ENCODE measurements around the gene ID2.

ID2 gene

GRCh38 chr2:8681786-8682692 is at the start of gene ID2:
Gene ID2, plus strand, starts transcription at chr2:8682056. Its CDS starts 110 bp downstream, at chr2:8682166.
- Mint-ChIP-seq H3K4me1 (peaks cover 43% of the 10 kb centered on the region), H3K36me3 (peaks cover 1% of the 10 kb centered on the region), H3K4me3 (peak within 1 kb of the TSS; percentile 96), H3K27me3 (peaks cover 10% of the 10 kb centered on the region), H3K9me3 (no peaks in the 10 kb centered on the region), H3K27ac (peak within 1 kb of the TSS; percentile 97)

GRCh38 chr2:8632755-8633154 is 49.1 kb upstream of the ID2 start:
- no peaks in the 10 kb centered on the region for H3K36me3 Mint-ChIP-seq
- H3K27ac Mint-ChIP-seq = no peak overlapping the region
- no peak overlapping the region for H3K4me3 Mint-ChIP-seq
- H3K27me3 Mint-ChIP-seq = no peaks in the 10 kb centered on the region
- H3K9me3 Mint-ChIP-seq = no peaks in the 10 kb centered on the region
- no peaks in the 10 kb centered on the region for H3K4me1 Mint-ChIP-seq

- no peaks in the 10 kb centered on the region for H3K9me3 Mint-ChIP-seq
- no peaks in the 10 kb centered on the region for H3K4me1 Mint-ChIP-seq
- no peak overlapping the region for H3K4me3 Mint-ChIP-seq
- H3K27me3 Mint-ChIP-seq = no peaks in the 10 kb centered on the region
- H3K27ac Mint-ChIP-seq = no peak overlapping the region
- no peaks in the 10 kb centered on the region for H3K36me3 Mint-ChIP-seq
Measured at GRCh38 chr2:8633186-8633734, 48.6 kb upstream of the ID2 start.

- Mint-ChIP-seq H3K4me1 (no peaks in the 10 kb centered on the region), H3K36me3 (no peaks in the 10 kb centered on the region), H3K4me3 (no peak overlapping the region), H3K27ac (no peak overlapping the region), H3K27me3 (no peaks in the 10 kb centered on the region), H3K9me3 (no peaks in the 10 kb centered on the region)
Measured at GRCh38 chr2:8633735-8634313, 48.0 kb upstream of the ID2 start.

GRCh38 chr2:8634466-8635172 is 47.2 kb upstream of the ID2 start:
- Mint-ChIP-seq H3K27me3 (no peaks in the 10 kb centered on the region), H3K27ac (no peak overlapping the region), H3K4me3 (no peak overlapping the region)

GRCh38 chr2:8636041-8636491 is 45.8 kb upstream of the ID2 start:
- Mint-ChIP-seq H3K4me1 (no peaks in the 10 kb centered on the region), H3K27me3 (no peaks in the 10 kb centered on the region), H3K36me3 (no peaks in the 10 kb centered on the region), H3K27ac (no peak overlapping the region), H3K9me3 (no peaks in the 10 kb centered on the region), H3K4me3 (no peak overlapping the region)

More at GRCh38 chr2:8634466-8635172, 47.2 kb upstream of the ID2 start:
- Mint-ChIP-seq H3K36me3 (no peaks in the 10 kb centered on the region), H3K9me3 (no peaks in the 10 kb centered on the region), H3K4me1 (no peaks in the 10 kb centered on the region)

- Mint-ChIP-seq H3K4me1 (no peaks in the 10 kb centered on the region), H3K27me3 (no peaks in the 10 kb centered on the region), H3K9me3 (no peaks in the 10 kb centered on the region), H3K4me3 (no peak overlapping the region), H3K36me3 (no peaks in the 10 kb centered on the region), H3K27ac (peak overlapping the region; percentile 9)
Measured at GRCh38 chr2:8636721-8637636, 44.9 kb upstream of the ID2 start.

- no peaks in the 10 kb centered on the region for H3K9me3 Mint-ChIP-seq
- no peak overlapping the region for H3K27ac Mint-ChIP-seq
- no peaks in the 10 kb centered on the region for H3K4me1 Mint-ChIP-seq
- no peaks in the 10 kb centered on the region for H3K27me3 Mint-ChIP-seq
- no peak overlapping the region for H3K4me3 Mint-ChIP-seq
- no peaks in the 10 kb centered on the region for H3K36me3 Mint-ChIP-seq
Measured at GRCh38 chr2:8638327-8638726, 43.5 kb upstream of the ID2 start.

GRCh38 chr2:8639122-8639635 is 42.7 kb upstream of the ID2 start:
- no peaks in the 10 kb centered on the region for H3K36me3 Mint-ChIP-seq
- H3K27me3 Mint-ChIP-seq = no peaks in the 10 kb centered on the region
- no peaks in the 10 kb centered on the region for H3K9me3 Mint-ChIP-seq
- no peak overlapping the region for H3K4me3 Mint-ChIP-seq
- H3K27ac Mint-ChIP-seq = no peak overlapping the region
- no peaks in the 10 kb centered on the region for H3K4me1 Mint-ChIP-seq

GRCh38 chr2:8640498-8640897 is 41.4 kb upstream of the ID2 start:
- H3K9me3 Mint-ChIP-seq = no peaks in the 10 kb centered on the region
- H3K36me3 Mint-ChIP-seq = no peaks in the 10 kb centered on the region
- H3K27me3 Mint-ChIP-seq = no peaks in the 10 kb centered on the region
- H3K4me3 Mint-ChIP-seq = no peak overlapping the region
- H3K27ac Mint-ChIP-seq = no peak overlapping the region
- no peaks in the 10 kb centered on the region for H3K4me1 Mint-ChIP-seq

GRCh38 chr2:8641301-8641965 is 40.4 kb upstream of the ID2 start:
- no peak overlapping the region for H3K27ac Mint-ChIP-seq
- H3K9me3 Mint-ChIP-seq = no peaks in the 10 kb centered on the region
- peaks cover 1% of the 10 kb centered on the region for H3K36me3 Mint-ChIP-seq
- no peaks in the 10 kb centered on the region for H3K27me3 Mint-ChIP-seq
- H3K4me1 Mint-ChIP-seq = no peaks in the 10 kb centered on the region
- H3K4me3 Mint-ChIP-seq = no peak overlapping the region

GRCh38 chr2:8642366-8643068 is 39.3 kb upstream of the ID2 start:
- Mint-ChIP-seq H3K4me1 (no peaks in the 10 kb centered on the region), H3K27me3 (no peaks in the 10 kb centered on the region)

GRCh38 chr2:8643250-8643995 is 38.4 kb upstream of the ID2 start:
- Mint-ChIP-seq H3K9me3 (no peaks in the 10 kb centered on the region), H3K36me3 (peaks cover 2% of the 10 kb centered on the region), H3K27me3 (no peaks in the 10 kb centered on the region), H3K27ac (no peak overlapping the region), H3K4me3 (no peak overlapping the region), H3K4me1 (no peaks in the 10 kb centered on the region)

More at GRCh38 chr2:8642366-8643068, 39.3 kb upstream of the ID2 start:
- H3K9me3 Mint-ChIP-seq = no peaks in the 10 kb centered on the region
- no peak overlapping the region for H3K27ac Mint-ChIP-seq
- H3K36me3 Mint-ChIP-seq = peaks cover 2% of the 10 kb centered on the region
- no peak overlapping the region for H3K4me3 Mint-ChIP-seq

All from activated naive CD4-positive, alpha-beta T cell treated with anti-CD3 and anti-CD28 coated beads, Interleukin-2, amount 50 U/mL, for 24 hours (primary cell).